ENCODE results near the gene CCDC93.

- TF ChIP-seq CTCF (optimal IDR thresholded peaks at IDR 0.05 in 1 of 3, IDR thresholded peaks at IDR 0.05 in 1 of 3, conservative IDR thresholded peaks at IDR 0.05 in 1 of 3; ENCODE audit: extremely low read depth in 1 of 3, insufficient read depth in 2 of 3, low read length in 3 of 3) (no peak), EZH2 (IDR thresholded peaks at IDR 0.05; ENCODE audit: low read length) (no peak)
Measured at GRCh38 chr2:117944816-117945215, 69.1 kb downstream of the CCDC93 start.
